Nephron (organoid): ENCODE measurements around the gene CAPZA3.
"Not testable (repeated sequence)": the region's sequence is repeated elsewhere in the genome, so short reads cannot be mapped to it uniquely, and the experiment has no call there.

Experiments used
- H3K27ac Mint-ChIP-seq, 3 experiments: 2 replicates each; pipeline ENCODE4 v1.8.0; 2020; ENCODE audit warnings: mixed read lengths in 3 of 3, mild to moderate bottlenecking in 2 of 3, moderate library complexity in 1 of 3
- H3K27me3 Mint-ChIP-seq: 2 replicates; pipeline ENCODE4 v1.8.0; 2021; ENCODE audit warnings: low read depth, mild to moderate bottlenecking, moderate library complexity, mixed read lengths
- H3K36me3 Mint-ChIP-seq: 2 replicates; pipeline ENCODE4 v1.8.0; 2020; ENCODE audit warnings: low read depth, mixed read lengths
- H3K4me1 Mint-ChIP-seq: 2 replicates; pipeline ENCODE4 v1.8.0; 2020; ENCODE audit warnings: mixed read lengths
- H3K4me3 Mint-ChIP-seq, 3 experiments: 2 replicates each; pipeline ENCODE4 v1.8.0; 2020; ENCODE audit warnings: mild to moderate bottlenecking in 3 of 3, mixed read lengths in 3 of 3, moderate library complexity in 2 of 3
- H3K9me3 Mint-ChIP-seq: 2 replicates; pipeline ENCODE4 v1.8.0; 2020; ENCODE audit warnings: mixed read lengths
- CTCF ChIP-seq, 3 experiments: fragments of 200-600 bp; sonication (generic); IDR thresholded peaks; one replicate each; pipeline ENCODE4 v1.5.0; 2021; ENCODE audit warnings: antibody characterized with exemption in 3 of 3; ENCODE audit not compliant: unreplicated experiment in 3 of 3

CAPZA3 gene

GRCh38 chr12:18754124-18754707 is 16.3 kb downstream of the CAPZA3 start:
- Mint-ChIP-seq H3K4me3 (no peak overlapping the region), H3K36me3 (no peaks in the 10 kb centered on the region), H3K27ac (peak overlapping the region; percentile 27 to 77 (median 67)), H3K9me3 (no peaks in the 10 kb centered on the region), H3K4me1 (peaks cover 21% of the 10 kb centered on the region), H3K27me3 (no peaks in the 10 kb centered on the region)
- TF ChIP-seq CTCF (IDR thresholded peaks at IDR 0.05; ENCODE audit: unreplicated experiment in 3 of 3) = no peak

GRCh38 chr12:18755341-18755740 is 17.4 kb downstream of the CAPZA3 start:
- peaks cover 15% of the 10 kb centered on the region for H3K4me1 Mint-ChIP-seq
- no peaks in the 10 kb centered on the region for H3K27me3 Mint-ChIP-seq
- no peak overlapping the region for H3K27ac Mint-ChIP-seq
- no peak for TF ChIP-seq CTCF (IDR thresholded peaks at IDR 0.05; ENCODE audit: unreplicated experiment in 3 of 3)
- no peaks in the 10 kb centered on the region for H3K36me3 Mint-ChIP-seq
- H3K9me3 Mint-ChIP-seq = peaks cover under 1% of the 10 kb centered on the region
- no peak overlapping the region for H3K4me3 Mint-ChIP-seq

DNA sequence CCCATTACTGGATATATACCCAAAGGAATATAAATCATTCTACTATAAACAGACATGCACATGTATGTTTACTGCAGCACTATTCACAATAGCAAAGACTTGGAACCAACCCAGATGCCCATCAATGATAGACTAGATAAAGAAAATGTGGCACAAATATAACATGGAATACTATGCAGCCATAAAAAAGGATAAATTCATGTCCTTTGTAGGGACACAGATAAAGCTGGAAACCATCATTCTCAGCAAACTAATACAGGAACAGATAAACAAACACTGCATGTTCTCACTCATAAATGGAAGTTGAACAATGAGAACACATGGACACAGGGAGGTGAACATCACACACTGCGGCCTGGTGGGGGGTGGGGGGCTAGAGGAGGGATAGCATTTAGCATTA is 28.6 kb downstream of the CAPZA3 start:
- not testable (repeated sequence) for H3K27ac Mint-ChIP-seq, H3K36me3 Mint-ChIP-seq, H3K4me1 Mint-ChIP-seq, H3K4me3 Mint-ChIP-seq, H3K27me3 Mint-ChIP-seq
- H3K9me3 Mint-ChIP-seq = peaks cover 45% of the 10 kb centered on the region

- H3K4me1 Mint-ChIP-seq = no peaks in the 10 kb centered on the region
- H3K4me3 Mint-ChIP-seq = no peak overlapping the region
- peaks cover 56% of the 10 kb centered on the region for H3K9me3 Mint-ChIP-seq
- H3K27ac Mint-ChIP-seq = no peak overlapping the region
- TF ChIP-seq CTCF (IDR thresholded peaks at IDR 0.05; ENCODE audit: unreplicated experiment in 3 of 3) = no peak
- peaks cover 4% of the 10 kb centered on the region for H3K36me3 Mint-ChIP-seq
- H3K27me3 Mint-ChIP-seq = no peaks in the 10 kb centered on the region
Observed at GRCh38 chr12:18782827-18783226, 44.9 kb downstream of the CAPZA3 start.

GRCh38 chr12:18785465-18785864 is 47.5 kb downstream of the CAPZA3 start:
- not testable (repeated sequence) for H3K27ac Mint-ChIP-seq, H3K36me3 Mint-ChIP-seq, H3K4me1 Mint-ChIP-seq, H3K27me3 Mint-ChIP-seq, H3K4me3 Mint-ChIP-seq
- peaks cover 38% of the 10 kb centered on the region for H3K9me3 Mint-ChIP-seq
